Measurements from ENCODE around the gene RNF130. TPM values are rescaled to one million over a fixed set of nuclear protein-coding genes. Genes with fewer than 3 reads are reported as not detected.

The RNF130 gene
- total RNA-seq, 2 donors from 2014 or later: 7.7 to 14.2 TPM

DNA sequence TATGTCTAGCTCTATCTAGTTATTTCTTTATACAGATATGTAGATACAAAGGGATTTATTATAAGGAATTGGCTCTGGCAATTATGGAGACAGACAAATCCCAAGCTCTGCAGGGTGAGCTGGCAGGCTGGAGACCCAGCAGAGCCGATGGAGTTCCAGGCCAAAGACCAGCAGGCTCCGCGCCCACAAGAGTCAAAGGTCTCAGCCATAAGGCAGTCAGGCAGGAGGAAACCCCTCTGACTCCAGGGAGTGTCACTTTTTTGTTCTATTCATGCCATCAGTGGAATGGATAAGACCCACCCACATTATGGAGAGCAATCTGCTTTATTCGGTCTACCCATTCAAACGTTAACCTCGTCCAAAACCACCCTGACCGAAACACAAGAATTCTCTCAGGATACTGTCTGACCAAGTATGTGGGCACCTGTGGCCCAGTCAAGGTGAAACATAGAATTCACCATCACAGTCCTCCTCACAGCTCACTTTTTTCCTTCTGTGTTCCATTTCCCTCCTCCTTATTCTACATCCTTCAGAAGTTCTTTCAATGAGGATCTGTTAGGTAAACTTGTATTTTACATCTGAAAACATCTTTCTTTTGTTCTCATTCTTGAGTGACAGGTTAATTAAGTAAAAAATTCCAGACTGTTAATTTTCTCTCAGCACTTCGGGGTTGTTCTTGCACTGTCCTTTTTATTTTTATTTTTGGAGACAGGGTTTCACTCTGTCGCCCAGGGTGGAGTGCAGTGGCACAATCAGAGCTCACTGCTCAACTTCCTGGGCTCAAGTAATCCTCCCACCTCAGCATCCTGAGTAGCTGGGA lies 21.2 kb downstream of the RNF130 start:
- Mint-ChIP-seq H3K27ac (no peak overlapping the region), H3K9me3 (no peaks in the 10 kb centered on the region)
- no peak for ATAC-seq

DNA sequence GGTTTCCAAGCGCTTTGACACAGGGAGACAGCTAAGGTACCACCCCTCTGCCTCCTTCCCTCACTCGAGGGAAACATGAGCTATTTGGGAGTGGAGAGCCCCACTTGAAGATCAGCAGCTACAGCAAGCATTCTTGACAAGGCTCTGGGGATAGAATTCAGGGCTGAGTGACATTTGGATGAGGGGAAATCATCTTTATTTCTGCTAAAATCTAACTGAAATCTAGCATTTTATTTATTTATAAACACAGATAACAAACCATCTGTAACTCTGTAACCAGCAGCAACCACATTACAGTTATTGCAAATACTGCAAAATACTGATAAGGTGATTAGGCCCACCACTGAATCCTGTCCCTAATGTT lies 22.4 kb downstream of the RNF130 start:
- ATAC-seq (no peak), DNase-seq (ENCODE audit: low spot score in 2 of 2) (no peak)
- Mint-ChIP-seq H3K36me3 (no peaks in the 10 kb centered on the region), H3K9me3 (no peaks in the 10 kb centered on the region), H3K27ac (no peak overlapping the region)

More for the DNA sequence above, 21.2 kb downstream of the RNF130 start:
- DNase-seq (ENCODE audit: low spot score in 2 of 2): no peak
- H3K36me3 Mint-ChIP-seq: no peaks in the 10 kb centered on the region

DNA sequence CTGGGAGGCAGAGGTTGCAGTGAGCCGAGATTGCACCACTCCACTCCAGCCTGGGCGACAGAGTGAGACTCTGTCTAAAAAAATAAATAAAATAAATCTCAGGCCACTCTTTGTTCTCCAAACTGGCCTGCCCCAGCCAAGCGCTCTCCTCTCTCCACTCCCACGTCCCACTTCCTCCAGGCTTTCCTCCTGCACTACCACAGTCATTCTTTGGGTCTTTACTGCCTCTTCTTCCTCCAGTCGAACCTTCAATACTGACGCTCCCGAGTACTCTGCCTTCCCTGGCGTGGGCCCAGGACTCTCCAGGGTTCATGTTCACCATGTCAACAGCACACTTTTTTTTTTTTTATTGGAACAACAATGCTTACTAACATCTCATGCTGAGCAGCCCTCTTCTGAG lies 23.9 kb downstream of the RNF130 start:
- DNase-seq (ENCODE audit: low spot score in 2 of 2): no peak
- Mint-ChIP-seq H3K9me3 (no peaks in the 10 kb centered on the region), H3K27ac (no peak overlapping the region), H3K36me3 (no peaks in the 10 kb centered on the region)
- no peak for ATAC-seq

DNA sequence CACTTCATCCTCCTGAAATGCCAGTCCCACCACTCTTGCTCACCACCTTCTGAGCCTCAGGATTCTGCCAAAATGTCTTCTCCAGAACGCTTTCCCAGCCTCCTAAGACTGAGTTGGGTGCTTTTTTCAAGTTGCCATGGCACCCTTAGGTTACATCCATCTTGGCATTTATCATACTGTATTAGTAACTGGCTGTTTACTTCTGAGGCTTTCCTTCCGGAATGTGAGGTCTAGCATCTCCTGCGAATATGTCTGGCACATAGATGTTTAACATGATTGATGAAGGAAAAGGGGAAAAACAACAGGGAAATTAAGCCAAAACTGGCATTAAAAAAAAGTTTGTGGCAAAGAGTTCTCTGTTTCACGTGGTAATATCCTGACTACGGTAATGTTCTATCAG lies 24.9 kb downstream of the RNF130 start:
- ATAC-seq (no peak), DNase-seq (ENCODE audit: low spot score in 2 of 2) (no peak)
- no peak overlapping the region for H3K27ac Mint-ChIP-seq
- H3K36me3 Mint-ChIP-seq: no peaks in the 10 kb centered on the region
- no peaks in the 10 kb centered on the region for H3K9me3 Mint-ChIP-seq

DNA sequence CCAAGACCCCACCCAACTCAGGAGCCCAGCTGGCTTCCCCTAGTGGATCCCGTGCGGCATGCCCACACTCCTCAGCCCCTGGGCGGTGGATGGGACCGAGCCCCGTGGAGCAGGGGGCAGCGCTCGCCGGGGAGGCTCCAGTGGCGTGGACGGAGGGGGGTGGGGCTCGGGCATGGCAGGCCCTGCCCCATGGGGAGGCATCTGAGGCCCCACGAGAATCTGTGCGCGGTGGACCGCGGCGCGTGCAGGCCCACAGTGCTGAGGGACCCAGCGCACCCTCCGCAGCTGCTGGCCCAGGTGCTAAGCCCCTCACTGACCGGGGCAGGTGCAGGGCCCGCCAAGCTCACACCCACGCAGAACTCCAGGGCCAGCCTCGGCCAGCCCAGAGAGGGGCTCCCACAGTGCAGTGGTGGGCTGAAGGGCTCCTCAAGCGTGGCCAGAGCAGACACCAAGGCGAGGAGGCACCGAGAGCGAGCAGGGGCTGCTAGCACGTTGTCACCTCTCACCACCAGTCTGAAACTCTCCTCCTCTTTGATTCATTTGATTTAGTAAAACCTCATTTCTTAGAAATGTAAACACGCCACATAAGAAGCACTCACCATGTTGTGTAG lies 25.6 kb downstream of the RNF130 start:
- Mint-ChIP-seq H3K9me3 (no peaks in the 10 kb centered on the region), H3K36me3 (no peaks in the 10 kb centered on the region)

DNA sequence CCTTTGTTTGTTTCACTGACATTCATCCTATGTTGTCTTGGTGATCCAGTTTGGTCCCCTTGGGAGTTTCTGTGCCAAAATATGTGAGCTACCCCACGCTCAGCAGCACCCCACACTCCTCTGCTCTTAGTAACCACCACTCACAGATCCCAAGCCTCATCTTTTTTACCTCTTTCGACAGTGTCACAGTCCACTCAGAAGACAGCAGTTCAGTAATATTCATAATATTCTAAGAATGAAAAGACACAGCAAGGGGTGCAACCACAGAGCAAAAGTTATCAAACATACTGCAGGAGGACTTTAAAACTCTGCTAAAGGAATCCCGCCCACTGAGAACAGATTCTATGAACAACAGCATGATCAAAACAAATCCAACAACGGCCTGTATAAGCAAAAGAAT lies 28.2 kb downstream of the RNF130 start:
- Mint-ChIP-seq H3K36me3 (peaks cover 0 to 5% of the 10 kb centered on the region in 2 donors), H3K27ac (no peak overlapping the region), H3K9me3 (no peaks in the 10 kb centered on the region)
- ATAC-seq (no peak), DNase-seq (ENCODE audit: low spot score in 2 of 2) (no peak)

More for the DNA sequence above, 25.6 kb downstream of the RNF130 start:
- H3K27ac Mint-ChIP-seq: no peak overlapping the region
- no peak for DNase-seq (ENCODE audit: low spot score in 2 of 2)
- peak in 1 of 2 donors; percentile 41 for ATAC-seq

DNA sequence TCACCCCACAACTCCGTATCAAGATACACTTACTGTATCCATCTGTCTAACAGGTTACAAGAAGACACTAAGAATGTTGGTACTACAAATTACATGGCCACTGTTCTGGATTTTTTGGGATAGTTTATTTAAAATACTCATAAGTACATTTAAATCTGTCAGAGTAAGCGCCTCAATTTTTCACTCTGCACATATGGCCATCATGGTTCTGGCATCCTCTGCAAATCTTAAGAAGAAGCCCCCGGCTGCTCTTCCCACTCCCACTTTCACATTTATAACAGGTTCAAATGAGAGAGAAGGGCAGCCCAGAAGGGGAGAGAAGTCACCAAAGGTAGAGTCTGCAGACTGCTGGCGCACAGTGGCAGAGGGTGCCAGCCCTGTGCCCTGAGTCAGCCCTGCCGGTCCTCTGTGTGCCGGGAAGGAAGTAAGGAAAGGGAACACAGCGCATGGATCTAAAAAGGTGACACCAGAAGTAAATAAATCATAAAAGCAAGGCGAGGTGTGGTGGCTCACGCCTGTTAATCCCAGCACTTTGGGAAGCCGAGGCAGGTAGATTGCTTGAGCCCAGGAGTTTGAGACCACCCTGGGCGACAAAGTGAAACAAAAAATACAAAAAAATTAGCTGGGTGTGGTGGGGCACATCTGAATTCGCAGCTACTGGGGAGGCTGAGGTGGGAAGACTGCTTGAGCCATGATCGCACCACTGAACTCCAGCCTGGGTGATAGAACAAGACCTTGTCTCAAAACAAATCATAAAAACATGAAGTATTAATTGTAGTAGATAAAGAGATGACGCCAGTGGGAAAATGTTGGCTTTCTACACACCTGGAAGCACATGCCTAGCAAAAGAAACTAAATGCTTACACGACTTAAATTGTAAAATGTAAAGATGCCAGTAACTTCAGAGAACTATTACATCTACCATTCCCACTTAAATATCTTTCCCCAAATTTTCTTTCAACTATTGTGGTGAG lies 30.0 kb downstream of the RNF130 start:
- Mint-ChIP-seq H3K27ac (peak overlapping the region in 1 of 2 donors; percentile 71), H3K9me3 (peaks cover 0 to 5% of the 10 kb centered on the region in 2 donors), H3K36me3 (peaks cover 7 to 18% of the 10 kb centered on the region in 2 donors)
- ATAC-seq: no peak
- DNase-seq (ENCODE audit: low spot score in 2 of 2): no peak

DNA sequence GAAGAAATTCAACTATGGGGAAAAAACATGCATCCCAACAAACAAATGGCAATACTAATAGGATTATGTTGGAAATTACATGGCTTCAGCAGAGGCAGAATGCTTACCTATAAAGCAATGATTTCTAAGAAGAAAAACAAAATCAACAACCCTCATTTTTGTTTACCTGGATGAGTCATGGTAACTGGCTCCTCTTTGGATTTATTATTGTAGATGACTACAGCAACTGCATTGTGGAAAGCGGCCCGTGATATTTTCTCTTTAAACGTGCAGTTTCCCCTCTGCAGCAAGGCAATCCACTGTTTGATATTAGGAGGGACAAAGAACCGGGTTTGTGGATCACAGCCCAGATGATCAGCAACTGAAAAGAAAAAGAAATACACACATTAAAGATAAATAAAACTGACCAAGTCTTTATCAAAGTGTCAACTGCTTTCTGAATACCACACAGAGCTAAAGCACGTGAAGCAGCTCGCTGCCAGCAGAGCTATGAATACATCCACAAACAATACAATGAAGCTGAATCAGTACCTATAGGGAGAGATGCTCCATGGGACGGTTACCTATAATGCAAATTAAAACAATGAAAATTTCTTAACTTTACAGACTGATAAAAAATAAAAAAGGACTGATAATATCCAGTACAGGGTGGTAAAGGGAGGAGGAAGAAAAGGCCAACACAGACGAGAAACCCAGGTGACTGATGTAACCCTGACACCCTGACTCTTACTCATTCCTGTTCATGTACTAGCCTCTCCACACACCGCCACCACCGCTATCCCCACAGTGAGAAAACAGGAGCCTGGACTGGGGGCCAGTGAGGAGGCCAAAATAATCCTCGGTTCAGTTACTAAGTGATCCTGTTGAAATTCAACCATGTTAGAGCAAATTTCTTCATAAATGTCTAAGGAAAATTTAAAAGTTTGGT lies 31.0 kb downstream of the RNF130 start:
- ATAC-seq (no peak), DNase-seq (ENCODE audit: low spot score in 2 of 2) (no peak)
- Mint-ChIP-seq H3K27ac (no peak overlapping the region), H3K36me3 (peaks cover 17 to 29% of the 10 kb centered on the region in 2 donors), H3K9me3 (peaks cover 6 to 13% of the 10 kb centered on the region in 2 donors)

DNA sequence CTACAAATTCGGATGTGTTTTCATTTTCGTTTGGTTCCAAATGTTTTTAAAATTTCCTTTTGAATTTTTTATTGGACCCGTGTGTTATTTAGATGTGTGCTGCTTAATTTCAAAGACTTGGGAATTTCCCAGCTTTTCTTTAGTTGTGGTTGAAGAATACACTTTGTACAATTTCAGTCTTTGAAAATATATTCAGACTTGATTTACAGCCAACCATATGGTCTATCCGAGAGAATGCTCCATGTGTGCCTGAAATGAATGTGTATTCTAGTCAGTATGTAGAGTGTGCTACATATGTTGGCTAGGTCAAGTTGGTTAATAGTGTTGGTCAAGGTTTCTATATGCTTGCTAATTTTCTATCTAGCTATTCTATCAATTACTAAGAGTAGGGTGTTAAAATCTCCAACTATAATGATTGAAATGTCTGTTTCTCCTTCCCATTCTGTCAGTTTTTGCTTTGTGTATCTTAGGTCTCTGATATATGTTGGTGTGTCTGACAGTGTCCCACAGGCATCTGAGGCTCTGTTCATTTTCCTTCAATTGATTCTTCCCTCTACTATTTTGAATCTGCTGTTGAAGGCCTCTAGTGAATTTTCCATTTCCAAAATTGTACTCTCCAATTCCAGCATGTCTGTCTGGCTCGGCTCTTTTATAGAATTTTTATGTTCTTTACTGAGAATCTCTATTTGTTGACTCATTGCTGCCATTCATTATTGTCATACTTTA lies 36.2 kb downstream of the RNF130 start:
- H3K27ac Mint-ChIP-seq: no peak overlapping the region
- DNase-seq (ENCODE audit: low spot score in 2 of 2) (no peak), ATAC-seq (no peak)
- H3K9me3 Mint-ChIP-seq: peaks cover 9 to 20% of the 10 kb centered on the region in 2 donors
- H3K36me3 Mint-ChIP-seq: peaks cover 29 to 32% of the 10 kb centered on the region in 2 donors

DNA sequence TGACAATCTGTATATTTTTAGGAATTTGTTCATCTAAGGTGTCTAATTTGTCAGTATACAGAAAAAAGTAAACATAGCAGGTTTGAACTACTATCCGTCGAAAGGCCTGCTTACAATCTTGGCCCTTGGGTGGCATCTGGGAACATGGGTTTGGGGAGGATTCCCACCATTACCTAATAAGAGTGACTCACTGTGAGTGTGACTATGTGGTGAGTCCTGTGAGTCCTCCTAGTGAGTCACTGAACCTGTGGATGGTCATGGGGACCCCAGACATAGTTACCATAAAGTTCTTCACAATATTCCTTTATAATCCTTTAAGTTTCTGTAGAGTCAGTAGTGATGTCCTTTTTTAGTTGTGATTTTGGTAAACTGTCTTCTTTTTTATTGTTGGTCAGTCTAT lies 37.0 kb downstream of the RNF130 start:
- DNase-seq (ENCODE audit: low spot score in 2 of 2) (no peak), ATAC-seq (peak in 1 of 2 donors; percentile 57)
- no peak overlapping the region for H3K27ac Mint-ChIP-seq
- peaks cover 9 to 20% of the 10 kb centered on the region in 2 donors for H3K9me3 Mint-ChIP-seq
- peaks cover 29 to 32% of the 10 kb centered on the region in 2 donors for H3K36me3 Mint-ChIP-seq

DNA sequence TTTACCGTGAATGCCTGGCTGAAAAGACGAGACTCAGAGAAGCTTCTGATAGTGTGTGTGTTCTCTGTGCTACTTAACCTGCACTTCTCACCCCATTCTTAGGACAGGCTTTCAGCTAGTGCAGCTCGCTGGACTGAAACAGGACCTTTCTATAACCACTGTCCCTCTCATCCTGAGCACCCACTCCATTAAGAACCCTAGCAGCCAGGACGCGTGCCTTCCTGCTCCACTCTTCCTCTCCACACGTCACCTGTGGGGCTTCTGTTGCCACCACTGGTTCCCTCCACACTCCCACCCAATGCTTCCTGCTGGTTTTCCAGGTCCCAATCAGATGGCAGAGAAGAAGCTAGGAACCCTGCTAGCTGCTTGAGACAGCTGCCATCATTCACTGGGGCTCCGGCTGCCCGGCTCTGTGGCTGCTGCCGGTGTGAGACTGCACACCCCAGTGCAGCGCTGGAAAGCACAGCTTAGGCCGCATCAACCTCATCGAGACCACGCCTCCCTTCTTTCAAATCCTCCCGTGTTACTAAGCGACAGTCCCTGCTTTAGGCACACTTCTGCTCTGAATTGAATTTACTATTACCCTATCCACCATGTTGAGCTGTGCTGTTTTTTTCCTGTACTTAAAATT lies 44.0 kb downstream of the RNF130 start:
- H3K27ac Mint-ChIP-seq: no peak overlapping the region
- H3K36me3 Mint-ChIP-seq: peaks cover 0 to 4% of the 10 kb centered on the region in 2 donors
- no peak for ATAC-seq
- DNase-seq (ENCODE audit: low spot score in 2 of 2): no peak
- no peaks in the 10 kb centered on the region for H3K9me3 Mint-ChIP-seq

DNA sequence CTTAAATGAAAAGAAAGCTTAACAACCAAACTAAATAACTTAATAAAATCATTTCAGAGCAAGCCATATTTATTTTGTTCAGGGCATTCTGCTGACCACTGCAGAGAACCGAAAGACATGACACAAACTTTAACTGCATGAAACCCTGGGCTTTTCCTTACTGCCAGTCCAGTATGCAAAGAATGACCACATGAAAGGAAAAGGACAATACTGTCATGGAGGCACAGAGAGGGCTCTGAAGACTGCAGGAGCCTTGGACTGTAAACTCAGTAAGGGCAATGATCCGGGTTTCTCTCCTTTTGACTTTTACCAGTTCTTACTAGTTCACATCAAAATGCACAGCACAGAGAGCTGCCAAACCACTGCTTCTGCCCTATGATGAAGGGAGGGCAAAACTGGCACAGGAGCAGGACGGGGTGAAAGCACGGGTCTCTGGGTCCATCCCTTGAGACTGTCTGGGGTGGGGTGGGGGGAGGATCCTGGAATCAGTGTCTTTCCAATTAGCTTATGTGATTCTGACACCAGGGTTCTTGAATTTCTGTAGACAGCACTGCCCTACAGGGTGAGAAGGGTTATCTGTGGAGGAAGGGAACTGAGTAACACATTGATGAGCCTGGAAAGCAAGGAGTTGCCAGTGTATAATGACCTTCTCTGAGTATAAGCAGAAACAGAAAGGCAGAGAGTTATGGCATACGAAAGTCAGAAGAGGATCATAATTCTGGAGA lies 44.7 kb downstream of the RNF130 start:
- no peak for ATAC-seq
- Mint-ChIP-seq H3K9me3 (no peaks in the 10 kb centered on the region), H3K27ac (no peak overlapping the region), H3K36me3 (peaks cover 0 to 2% of the 10 kb centered on the region in 2 donors)
- DNase-seq (ENCODE audit: low spot score in 2 of 2): no peak

DNA sequence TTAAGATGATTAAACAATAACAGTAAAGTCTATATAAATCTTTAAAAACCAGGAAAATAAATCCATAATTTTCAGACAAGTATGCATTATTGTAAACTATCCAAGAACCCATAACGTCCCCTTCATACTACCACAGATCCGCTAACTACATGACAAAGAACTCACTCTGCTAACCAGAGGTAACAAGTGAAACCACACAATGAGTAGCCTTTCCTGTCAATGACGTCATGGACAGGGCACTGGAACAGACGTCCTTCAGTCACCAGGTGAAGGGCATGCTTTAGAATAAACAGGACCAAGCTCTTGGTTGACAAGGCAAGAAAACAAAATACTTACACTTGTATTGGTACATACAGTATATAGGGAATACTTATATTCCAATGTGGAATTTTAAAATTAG lies 45.2 kb downstream of the RNF130 start:
- H3K9me3 Mint-ChIP-seq: no peaks in the 10 kb centered on the region
- no peak overlapping the region for H3K27ac Mint-ChIP-seq
- H3K36me3 Mint-ChIP-seq: peaks cover 0 to 5% of the 10 kb centered on the region in 2 donors
- peak in 1 of 2 donors; percentile 45 for ATAC-seq
- no peak for DNase-seq (ENCODE audit: low spot score in 2 of 2)

DNA sequence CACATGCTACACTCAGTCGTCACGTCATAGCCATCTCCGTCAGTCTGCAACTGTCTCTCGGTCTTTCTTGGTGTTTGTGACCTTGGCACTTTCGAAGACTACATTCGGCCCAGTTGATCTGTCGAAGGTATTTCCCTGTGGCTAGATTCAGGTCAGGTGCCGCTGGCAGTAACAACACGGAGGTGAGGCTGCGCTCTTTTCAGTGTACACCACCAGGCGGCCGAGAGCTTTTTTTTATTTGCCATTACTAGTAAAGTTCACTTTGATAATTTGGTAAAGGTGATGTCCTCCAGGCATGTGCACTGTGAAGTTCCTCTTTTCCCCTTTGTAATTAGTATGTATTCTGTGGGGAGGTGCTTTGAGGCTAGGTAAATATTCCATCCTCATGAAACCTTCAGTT lies 49.7 kb downstream of the RNF130 start:
- Mint-ChIP-seq H3K9me3 (peaks cover 0 to 8% of the 10 kb centered on the region in 2 donors), H3K27ac (no peak overlapping the region)
- no peak for DNase-seq (ENCODE audit: low spot score in 2 of 2)

More for the DNA sequence above, 49.7 kb downstream of the RNF130 start:
- ATAC-seq: no peak
- H3K36me3 Mint-ChIP-seq: peaks cover 12 to 22% of the 10 kb centered on the region in 2 donors
